ENCODE measurements around the gene CPNE2.

DNA sequence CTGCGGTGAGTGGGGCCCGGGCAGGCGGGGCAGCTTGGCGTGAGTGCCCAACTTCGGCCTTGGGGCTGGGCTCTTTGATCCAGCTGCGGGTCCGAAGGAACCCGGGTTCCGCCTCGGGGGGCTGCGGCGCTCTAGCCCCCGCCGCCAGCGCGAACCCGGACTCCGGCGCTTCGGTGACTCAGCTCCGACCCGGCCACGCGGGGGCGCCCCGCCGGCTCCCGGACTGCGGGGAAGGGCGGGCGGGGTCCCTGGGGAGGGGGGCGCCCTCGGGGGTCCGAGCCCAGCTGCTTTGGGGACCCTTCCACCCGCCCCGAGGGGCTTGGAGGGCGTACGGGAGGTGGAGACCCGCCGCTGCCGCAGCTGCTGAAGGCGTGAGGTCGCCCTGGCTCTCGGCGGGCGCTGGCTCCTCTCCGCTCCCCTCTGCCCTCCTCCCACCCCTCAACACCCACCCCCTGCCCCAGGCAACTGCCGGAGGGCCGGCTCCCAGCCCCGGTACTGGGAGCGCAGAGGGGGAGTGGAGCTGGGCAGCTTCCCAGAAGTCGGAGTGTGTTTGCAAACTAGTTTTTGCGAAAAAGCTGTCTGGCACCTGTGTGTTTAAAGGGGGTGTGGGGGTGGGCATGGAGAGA lies 516 bp downstream of the CPNE2 start:
- peak; percentile 56 for TF ChIP-seq CTCF (IDR thresholded peaks at IDR 0.05; ENCODE audit: borderline replicate concordance, extremely low read depth, low read length, poor library complexity, severe bottlenecking)
- peak; percentile 73 for TF ChIP-seq EZH2 (IDR thresholded peaks at IDR 0.05; ENCODE audit: borderline replicate concordance, low read depth, low read length, severe bottlenecking)

All from DND-41 (cell line).